K562 (cell line): ENCODE measurements around the gene SNX12. TPM values are rescaled to one million over a fixed set of nuclear protein-coding genes. Genes with fewer than 3 reads are reported as not detected.

Experiments used
- ATAC-seq: fragments of 200-7000 bp; cut with Tn5 transposase; 3 replicates; pipeline ENCODE4 v1.9.1; 2020; ENCODE audit warnings: moderate library complexity
- BruUV-seq: library from RNA; stranded (reverse); fragments of 400-500 nt; replicated peaks from 2 replicates; lab custom pipeline; 2021; lab: Mats Ljungman, UMichigan
- CTCF ChIA-PET: fragments of 300-600 bp; formaldehyde crosslinking; extraction: SDS; loops from one replicate; lab custom pipeline; 2021; ENCODE audit warnings: low intra/inter-chr PET ratio; lab: Yijun Ruan, JAX
- POLR2A ChIA-PET: fragments of 300-600, 350-650 bp; sonication (Branson Sonifier 250); formaldehyde crosslinking; extraction: SDS; loops from one replicate; lab custom pipeline; 2021; ENCODE audit warnings: antibody characterized with exemption, inconsistent platforms; lab: Yijun Ruan, JAX
- DNase-seq, 4 experiments: peaks; one replicate each; pipeline versions ENCODE4 v3.0.0 to v3.0.0-alpha.2; 2011 to 2018; ENCODE audit warnings: low spot score in 3 of 4, mixed read lengths in 3 of 4; ENCODE audit errors: extremely low read depth in 1 of 4
- FAIRE-seq: peaks from 2 replicates; lab custom pipeline; 2011; peaks lifted over from hg19 to GRCh38; lab: Jason Lieb, UNC
- H2AFZ ChIP-seq: 2 replicates; pipeline ENCODE4 v1.6.0; 2011; ENCODE audit warnings: low read depth, low read length, control low read depth, inconsistent platforms
- H3K27ac ChIP-seq: fragments of 200-600 bp; 3 replicates; pipeline ENCODE4 v1.8.0; 2011; ENCODE audit warnings: low read depth, mild to moderate bottlenecking, control low read depth, inconsistent platforms, low read length, moderate library complexity, mixed read lengths; ENCODE audit errors: extremely low read depth
- H3K27me3 ChIP-seq, 2 experiments: fragments of 300-600 bp in 1 of 2; 2 replicates in 1 of 2; 3 replicates in 1 of 2; pipeline versions ENCODE4 v1.6.0 to v1.8.0; 2011; ENCODE audit warnings: inconsistent platforms in 2 of 2, low read length in 2 of 2, mild to moderate bottlenecking in 1 of 2, mixed read lengths in 1 of 2, moderate library complexity in 1 of 2; ENCODE audit not compliant: control insufficient read depth in 2 of 2, insufficient read depth in 2 of 2
- H3K36me3 ChIP-seq: fragments of 300-600 bp; 3 replicates; pipeline ENCODE4 v1.8.0; 2011; ENCODE audit warnings: mild to moderate bottlenecking, low read length, inconsistent platforms; ENCODE audit not compliant: control insufficient read depth, insufficient read depth
- H3K4me1 ChIP-seq, 2 experiments: fragments of 200-600 bp in 1 of 2; replicated peaks in 1 of 2; 2 replicates in 1 of 2; 3 replicates in 1 of 2; pipeline versions ENCODE4 v1.5.1 to v1.8.0; 2011; ENCODE audit warnings: inconsistent platforms in 2 of 2, low read length in 2 of 2, mild to moderate bottlenecking in 1 of 2, mixed read lengths in 1 of 2, moderate library complexity in 1 of 2; ENCODE audit not compliant: control insufficient read depth in 2 of 2, insufficient read depth in 2 of 2
- H3K4me2 ChIP-seq: 2 replicates; pipeline ENCODE4 v1.6.1; 2011; ENCODE audit warnings: low read length, control low read depth, inconsistent platforms, mixed read lengths; ENCODE audit not compliant: insufficient read depth
- H3K4me3 ChIP-seq: fragments of 200-600 bp; sonication (generic), shearing (Covaris generic); 2 replicates; pipeline ENCODE4 v1.5.1; 2016; ENCODE audit warnings: control low read depth, inconsistent platforms
- H3K79me2 ChIP-seq: fragments of 200-600 bp; 3 replicates; pipeline ENCODE4 v1.8.0; 2011; ENCODE audit warnings: low read length, inconsistent platforms; ENCODE audit not compliant: control insufficient read depth, insufficient read depth
- H3K9ac ChIP-seq, 2 experiments: 2 replicates each; pipeline versions ENCODE4 v1.6.0 to v1.6.1; 2011; ENCODE audit warnings: low read depth in 2 of 2, low read length in 2 of 2, control low read depth in 1 of 2, inconsistent platforms in 1 of 2, mild to moderate bottlenecking in 1 of 2, mixed read lengths in 1 of 2; ENCODE audit not compliant: insufficient read depth in 1 of 2
- H3K9me1 ChIP-seq: one replicate; pipeline ENCODE4 v1.6.0; 2011; ENCODE audit warnings: inconsistent platforms, mild to moderate bottlenecking, low read length, moderate library complexity; ENCODE audit not compliant: control insufficient read depth, insufficient read depth
- H3K9me3 ChIP-seq: replicated peaks from 2 replicates; pipeline ENCODE4 v1.5.1; 2011; ENCODE audit warnings: low read depth, low read length, inconsistent platforms; ENCODE audit not compliant: control insufficient read depth, insufficient read depth
- H4K20me1 ChIP-seq: replicated peaks from 2 replicates; pipeline ENCODE4 v1.6.1; 2011; ENCODE audit warnings: low read length, inconsistent platforms, mixed read lengths; ENCODE audit not compliant: control insufficient read depth, insufficient read depth
- SMAD3 ChIP-seq: fragments of 450-650 bp; formaldehyde crosslinking; conservative IDR thresholded peaks from 2 replicates; pipeline ENCODE4 v1.4.0; 2020; ENCODE audit warnings: mild to moderate bottlenecking
- TAL1 ChIP-seq: fragments of 450-650 bp; IDR thresholded peaks from 2 replicates; pipeline ENCODE4 v1.6.1; 2016; ENCODE audit warnings: mild to moderate bottlenecking
- ZNF224 ChIP-seq: sonication (generic); formaldehyde crosslinking; IDR thresholded peaks from 2 replicates; pipeline ENCODE4 v1.8.0; 2022; ENCODE audit warnings: mild to moderate bottlenecking, missing genetic modification reagents
- ZNF717 ChIP-seq: fragments of 250-450 bp; sonication (Bioruptor Pico); IDR thresholded peaks from 2 replicates; pipeline ENCODE4 v1.5.0; 2021
- in situ Hi-C: fragments of 300-500 bp; cut with MboI; formaldehyde crosslinking; loops from 4 replicates; pipeline ENCODE4 v1.15.0; 2018; ENCODE audit warnings: inconsistent platforms, mixed read lengths
- intact Hi-C: fragments of 100-400 bp; cut with micrococcal nuclease; formaldehyde crosslinking; loops from 2 replicates; pipeline ENCODE4 v1.14.2; 2022
- polyA plus RNA-seq, 8 experiments: library from polyadenylated mRNA; depleted of rRNA in 4 of 8; stranded (reverse) in 5 of 8; unstranded in 3 of 8; fragments of >200 nt; fragmentation: Nextera tagmentation in 2 of 8; fragmentation: Illumina TruSeq in 1 of 8; extraction: Ambion mirVana in 2 of 8; extraction: Trizol in 1 of 8; gene quantifications; 2 replicates each; pipeline versions ENCODE4 v1.2.1 to v1.2.3, GENCODE V29; 2011 to 2014; ENCODE audit warnings: inconsistent platforms in 1 of 8, missing spikeins in 1 of 8
- total RNA-seq, 7 experiments: library from RNA; depleted of rRNA in 6 of 7; stranded (reverse); fragments of >200 nt in 6 of 7; fragmentation: Illumina TruSeq in 2 of 7; extraction: Trizol in 2 of 7; gene quantifications; 2 replicates each; pipeline versions ENCODE4 v1.2.1 to v1.2.3, GENCODE V29; 2011 to 2021; ENCODE audit warnings: low replicate concordance in 1 of 7
- TF ChIP-seq, protein P1 (sequence below): fragments of 200-800 bp; sonication (Bioruptor generic); IDR thresholded peaks from 2 replicates; pipeline ENCODE4 v1.6.1; 2016; ENCODE audit warnings: missing genetic modification characterization, missing compliant biosample characterization

SNX12 gene
- total and polyA plus RNA-seq, 9 of the 15 experiments (the other 6 are each of a cell fraction or from before 2014, with no cell fraction given) = 12.7 to 50.3 (median 37.1) TPM

DNA sequence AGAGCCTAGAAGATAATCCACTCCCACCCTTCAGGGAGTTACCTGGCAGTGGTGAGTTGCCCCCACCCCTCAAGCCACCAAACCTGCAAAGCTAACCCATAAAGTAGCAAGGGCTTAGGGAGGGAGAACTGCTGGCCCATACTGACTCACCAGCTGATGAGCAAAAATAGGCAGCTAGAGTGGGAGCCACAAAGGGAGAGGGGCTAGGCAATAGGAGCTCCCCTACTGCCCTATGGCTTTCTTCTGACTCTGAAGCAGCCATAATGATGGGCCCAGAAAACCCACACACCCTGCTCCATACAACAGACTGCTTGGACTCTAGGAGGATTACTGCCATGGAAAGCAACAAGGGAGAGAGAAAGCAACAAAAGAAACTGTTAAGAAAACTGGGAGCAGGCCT, 8.0 kb downstream of the SNX12 start:
- no peak overlapping the region for H3K4me3 ChIP-seq
- peaks cover 38% of the 10 kb centered on the region for H3K36me3 ChIP-seq
- intact Hi-C loops (no loop called here), in situ Hi-C loops (no loop called here)
- H3K27me3 ChIP-seq = no peaks in the 10 kb centered on the region
- no peak overlapping the region for H3K27ac ChIP-seq
- FAIRE-seq (no peak), ATAC-seq (no peak), DNase-seq (no peak)
- no peak overlapping the region for H3K9ac ChIP-seq
- H3K4me2 ChIP-seq = no peak overlapping the region
- no peak overlapping the region for H2AFZ ChIP-seq
- H4K20me1 ChIP-seq = no peaks in the 10 kb centered on the region
- TF ChIP-seq, protein P1, sequence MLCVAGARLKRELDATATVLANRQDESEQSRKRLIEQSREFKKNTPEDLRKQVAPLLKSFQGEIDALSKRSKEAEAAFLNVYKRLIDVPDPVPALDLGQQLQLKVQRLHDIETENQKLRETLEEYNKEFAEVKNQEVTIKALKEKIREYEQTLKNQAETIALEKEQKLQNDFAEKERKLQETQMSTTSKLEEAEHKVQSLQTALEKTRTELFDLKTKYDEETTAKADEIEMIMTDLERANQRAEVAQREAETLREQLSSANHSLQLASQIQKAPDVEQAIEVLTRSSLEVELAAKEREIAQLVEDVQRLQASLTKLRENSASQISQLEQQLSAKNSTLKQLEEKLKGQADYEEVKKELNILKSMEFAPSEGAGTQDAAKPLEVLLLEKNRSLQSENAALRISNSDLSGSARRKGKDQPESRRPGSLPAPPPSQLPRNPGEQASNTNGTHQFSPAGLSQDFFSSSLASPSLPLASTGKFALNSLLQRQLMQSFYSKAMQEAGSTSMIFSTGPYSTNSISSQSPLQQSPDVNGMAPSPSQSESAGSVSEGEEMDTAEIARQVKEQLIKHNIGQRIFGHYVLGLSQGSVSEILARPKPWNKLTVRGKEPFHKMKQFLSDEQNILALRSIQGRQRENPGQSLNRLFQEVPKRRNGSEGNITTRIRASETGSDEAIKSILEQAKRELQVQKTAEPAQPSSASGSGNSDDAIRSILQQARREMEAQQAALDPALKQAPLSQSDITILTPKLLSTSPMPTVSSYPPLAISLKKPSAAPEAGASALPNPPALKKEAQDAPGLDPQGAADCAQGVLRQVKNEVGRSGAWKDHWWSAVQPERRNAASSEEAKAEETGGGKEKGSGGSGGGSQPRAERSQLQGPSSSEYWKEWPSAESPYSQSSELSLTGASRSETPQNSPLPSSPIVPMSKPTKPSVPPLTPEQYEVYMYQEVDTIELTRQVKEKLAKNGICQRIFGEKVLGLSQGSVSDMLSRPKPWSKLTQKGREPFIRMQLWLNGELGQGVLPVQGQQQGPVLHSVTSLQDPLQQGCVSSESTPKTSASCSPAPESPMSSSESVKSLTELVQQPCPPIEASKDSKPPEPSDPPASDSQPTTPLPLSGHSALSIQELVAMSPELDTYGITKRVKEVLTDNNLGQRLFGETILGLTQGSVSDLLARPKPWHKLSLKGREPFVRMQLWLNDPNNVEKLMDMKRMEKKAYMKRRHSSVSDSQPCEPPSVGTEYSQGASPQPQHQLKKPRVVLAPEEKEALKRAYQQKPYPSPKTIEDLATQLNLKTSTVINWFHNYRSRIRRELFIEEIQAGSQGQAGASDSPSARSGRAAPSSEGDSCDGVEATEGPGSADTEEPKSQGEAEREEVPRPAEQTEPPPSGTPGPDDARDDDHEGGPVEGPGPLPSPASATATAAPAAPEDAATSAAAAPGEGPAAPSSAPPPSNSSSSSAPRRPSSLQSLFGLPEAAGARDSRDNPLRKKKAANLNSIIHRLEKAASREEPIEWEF = no peak
- TF ChIP-seq ZNF224 (CRISPR knock-in tag) = no peak
- TF ChIP-seq ZNF717 (CRISPR knock-in tag) = no peak
- no peak for TF ChIP-seq TAL1
- TF ChIP-seq SMAD3 (CRISPR knock-in tag) = no peak
- peaks cover 5% of the 10 kb centered on the region; the same call in 2 of the 3 replicates for H3K79me2 ChIP-seq
- BruUV-seq = no TSS peak
- ChIA-PET POLR2A (interaction anchor here (1.0 kb wide), 1 partner anchor 13 kb away, joined by 3 read pairs; no protein-coding TSS in a partner anchor), CTCF (no interaction called here)
- H3K9me1 ChIP-seq = no peaks in the 10 kb centered on the region
- no peaks in the 10 kb centered on the region for H3K9me3 ChIP-seq
- no peaks in the 10 kb centered on the region; a peak in 3 of 5 replicates for H3K4me1 ChIP-seq
